OCI-LY7 (cell line): ENCODE measurements around the gene PPP2R3B.

ENCODE experiments used
- CTCF ChIP-seq: fragments of 200-600 bp; sonication (generic); conservative IDR thresholded peaks from 2 replicates; pipeline ENCODE4 v1.5.1; 2014; ENCODE audit warnings: mild to moderate bottlenecking, antibody characterized with exemption, low read length, moderate library complexity, mixed read lengths
- EZH2phosphoT487 ChIP-seq: fragments of 200-600 bp; sonication (generic); IDR thresholded peaks from 2 replicates; pipeline ENCODE4 v1.6.1; 2018; ENCODE audit warnings: low read depth, borderline replicate concordance, mild to moderate bottlenecking, mixed run types, antibody characterized with exemption, low read length, moderate library complexity, mixed read lengths

GRCh38 chrX:375181-376036 is 11.3 kb downstream of the PPP2R3B start:
- no peak for TF ChIP-seq CTCF
- no peak for TF ChIP-seq EZH2phosphoT487
